NCI-H2029 (cell line): ENCODE results near the gene PITPNC1.
A peak's percentile ranks its signal among the peaks of the same experiment; 100 is the strongest.
"Not testable (repeated sequence)": the region's sequence is repeated elsewhere in the genome, so short reads cannot be mapped to it uniquely, and the experiment has no call there.

Experiments
- DNase-seq: peaks from one replicate; lab custom pipeline; 2025; lab: John Stamatoyannopoulos, UW

PITPNC1 gene

GRCh38 chr17:67578679-67579405 is 201.8 kb downstream of the PITPNC1 start:
- not testable (repeated sequence) for DNase-seq

- DNase-seq = peak; percentile 82
These were observed 205.6 kb downstream of the PITPNC1 start for GRCh38 chr17:67582673-67583081.

GRCh38 chr17:67585077-67585602 is 208.1 kb downstream of the PITPNC1 start:
- peak; percentile 69 for DNase-seq

GRCh38 chr17:67588326-67588725 is 211.2 kb downstream of the PITPNC1 start:
- DNase-seq = no peak

GRCh38 chr17:67594115-67594880 is 217.2 kb downstream of the PITPNC1 start:
- no peak for DNase-seq

GRCh38 chr17:67600408-67600807 is 223.3 kb downstream of the PITPNC1 start:
- DNase-seq = no peak

GRCh38 chr17:67601897-67602296 is 224.8 kb downstream of the PITPNC1 start:
- DNase-seq = no peak

- DNase-seq = no peak
These were observed 225.4 kb downstream of the PITPNC1 start for GRCh38 chr17:67602444-67602843.

GRCh38 chr17:67602974-67603373 is 225.9 kb downstream of the PITPNC1 start:
- DNase-seq = peak; percentile 22

- no peak for DNase-seq
These were observed 228.3 kb downstream of the PITPNC1 start for GRCh38 chr17:67605256-67605912.

- peak; percentile 18 for DNase-seq
These were observed 229.4 kb downstream of the PITPNC1 start for GRCh38 chr17:67606471-67606870.

GRCh38 chr17:67606896-67607604 is 230.0 kb downstream of the PITPNC1 start:
- DNase-seq = no peak

GRCh38 chr17:67610061-67610460 is 233.0 kb downstream of the PITPNC1 start:
- no peak for DNase-seq

- DNase-seq = no peak
These were observed 236.9 kb downstream of the PITPNC1 start for GRCh38 chr17:67613961-67614360.

GRCh38 chr17:67615011-67615561 is 238.0 kb downstream of the PITPNC1 start:
- DNase-seq = peak; percentile 56

- no peak for DNase-seq
These were observed 238.7 kb downstream of the PITPNC1 start for GRCh38 chr17:67615736-67616135.

GRCh38 chr17:67617304-67617899 is 240.3 kb downstream of the PITPNC1 start:
- DNase-seq = no peak

GRCh38 chr17:67619555-67619954 is 242.5 kb downstream of the PITPNC1 start:
- no peak for DNase-seq

GRCh38 chr17:67620088-67620487 is 243.0 kb downstream of the PITPNC1 start:
- no peak for DNase-seq

- DNase-seq = no peak
These were observed 243.6 kb downstream of the PITPNC1 start for GRCh38 chr17:67620636-67621035.

- no peak for DNase-seq
These were observed 246.7 kb downstream of the PITPNC1 start for GRCh38 chr17:67623767-67624166.
